HEK293 (cell line): ENCODE results near the gene HK2.

Source experiments
- CTCF ChIA-PET: fragments of 350-600 bp; formaldehyde crosslinking; extraction: SDS; loops from one replicate; lab custom pipeline; 2021; ENCODE audit warnings: antibody characterized with exemption; lab: Yijun Ruan, JAX
- POLR2A ChIA-PET: fragments of 300-600 bp; formaldehyde crosslinking; extraction: SDS; loops from one replicate; lab custom pipeline; 2020; ENCODE audit warnings: antibody characterized with exemption, inconsistent platforms; lab: Yijun Ruan, JAX
- H3K27ac ChIP-seq: fragments of 200-500 bp; sonication (Bioruptor generic); 2 replicates; pipeline ENCODE4 v1.5.1; 2014; ENCODE audit warnings: low read depth, low read length, control low read depth, inconsistent platforms; ENCODE audit errors: extremely low read depth
- H3K36me3 ChIP-seq, 2 experiments: fragments of 200-500 bp in 1 of 2; sonication (Bioruptor generic) in 1 of 2; 1 replicate in 1 of 2; 2 replicates in 1 of 2; pipeline ENCODE4 v1.5.1; 2014 to 2017; ENCODE audit warnings: inconsistent platforms in 2 of 2, low read length in 2 of 2; ENCODE audit not compliant: control insufficient read depth in 2 of 2, insufficient read depth in 1 of 2
- H3K4me1 ChIP-seq: fragments of 200-500 bp; sonication (Bioruptor generic); 2 replicates; pipeline ENCODE4 v1.5.1; 2014; ENCODE audit warnings: mild to moderate bottlenecking, low read length, inconsistent platforms; ENCODE audit not compliant: control insufficient read depth, insufficient read depth
- H3K4me3 ChIP-seq: 2 replicates; pipeline ENCODE4 v1.5.1; 2011; ENCODE audit warnings: low read depth, mild to moderate bottlenecking, control low read depth, low read length, moderate library complexity
- H3K9me3 ChIP-seq: fragments of 200-500 bp; sonication (Bioruptor generic); 2 replicates; pipeline ENCODE4 v1.5.1; 2014; ENCODE audit warnings: low read depth, low read length, inconsistent platforms; ENCODE audit not compliant: control insufficient read depth, insufficient read depth
- FEZF1 ChIP-seq: fragments of 450-650 bp; formaldehyde crosslinking; IDR thresholded peaks from 2 replicates; pipeline ENCODE4 v1.5.1; 2016; ENCODE audit warnings: missing biosample characterization, missing genetic modification characterization
- SCRT1 ChIP-seq: fragments of 450-650 bp; formaldehyde crosslinking; IDR thresholded peaks from 2 replicates; pipeline ENCODE4 v1.5.1; 2016; ENCODE audit warnings: missing biosample characterization, missing genetic modification characterization, borderline replicate concordance
- SETDB1 ChIP-seq: IDR thresholded peaks from one replicate; pipeline ENCODE4 v1.6.1; 2017; ENCODE audit warnings: mild to moderate bottlenecking, low read length, moderate library complexity, mixed read lengths; ENCODE audit not compliant: insufficient read length
- SP3 ChIP-seq: fragments of 450-650 bp; formaldehyde crosslinking; IDR thresholded peaks from 2 replicates; pipeline ENCODE4 v1.5.1; 2016; ENCODE audit warnings: missing biosample characterization, missing genetic modification characterization
- TRIM28 ChIP-seq: IDR thresholded peaks from 2 replicates; pipeline ENCODE4 v1.6.1; 2011; ENCODE audit warnings: low read length, control low read depth, borderline replicate concordance
- ZBTB17 ChIP-seq: fragments of 450-650 bp; formaldehyde crosslinking; IDR thresholded peaks from 2 replicates; pipeline ENCODE4 v1.5.1; 2016; ENCODE audit warnings: missing biosample characterization, missing genetic modification characterization
- ZBTB48 ChIP-seq: fragments of 450-650 bp; formaldehyde crosslinking; IDR thresholded peaks from 2 replicates; pipeline ENCODE4 v1.5.1; 2016; ENCODE audit warnings: missing biosample characterization, missing genetic modification characterization
- ZEB2 ChIP-seq: fragments of 450-650 bp; formaldehyde crosslinking; IDR thresholded peaks from 2 replicates; pipeline ENCODE4 v1.5.1; 2016; ENCODE audit warnings: missing biosample characterization, missing genetic modification characterization
- ZNF169 ChIP-seq: fragments of 450-650 bp; formaldehyde crosslinking; IDR thresholded peaks from 2 replicates; pipeline ENCODE4 v1.5.1; 2016; ENCODE audit warnings: missing biosample characterization, missing genetic modification characterization
- ZNF223 ChIP-seq: fragments of 450-650 bp; formaldehyde crosslinking; IDR thresholded peaks from 2 replicates; pipeline ENCODE4 v1.5.1; 2016; ENCODE audit warnings: missing biosample characterization, missing genetic modification characterization
- ZNF341 ChIP-seq: fragments of 450-650 bp; formaldehyde crosslinking; IDR thresholded peaks from 2 replicates; pipeline ENCODE4; 2016; ENCODE audit warnings: low read depth, missing biosample characterization, missing genetic modification characterization
- ZNF394 ChIP-seq: fragments of 450-650 bp; formaldehyde crosslinking; IDR thresholded peaks from 2 replicates; pipeline ENCODE4 v1.5.1; 2016; ENCODE audit warnings: missing biosample characterization, missing genetic modification characterization, mild to moderate bottlenecking, moderate library complexity, borderline replicate concordance
- ZNF433 ChIP-seq: fragments of 450-650 bp; formaldehyde crosslinking; IDR thresholded peaks from 2 replicates; pipeline ENCODE4 v1.5.1; 2016; ENCODE audit warnings: missing biosample characterization, missing genetic modification characterization, low read depth
- ZNF473 ChIP-seq: fragments of 450-650 bp; formaldehyde crosslinking; IDR thresholded peaks from 2 replicates; pipeline ENCODE4 v1.5.1; 2017; ENCODE audit warnings: missing biosample characterization, missing genetic modification characterization
- ZNF518A ChIP-seq: fragments of 450-650 bp; formaldehyde crosslinking; conservative IDR thresholded peaks from 2 replicates; pipeline ENCODE4 v1.5.1; 2016; ENCODE audit warnings: low read depth, missing biosample characterization, missing genetic modification characterization
- ZNF692 ChIP-seq: fragments of 450-650 bp; formaldehyde crosslinking; IDR thresholded peaks from 2 replicates; pipeline ENCODE4 v1.5.1; 2016; ENCODE audit warnings: missing biosample characterization, missing genetic modification characterization
- ZNF792 ChIP-seq: fragments of 450-650 bp; formaldehyde crosslinking; IDR thresholded peaks from 2 replicates; pipeline ENCODE4 v1.5.1; 2016; ENCODE audit warnings: missing biosample characterization, missing genetic modification characterization
- ZNF830 ChIP-seq: fragments of 450-650 bp; IDR thresholded peaks from 2 replicates; pipeline ENCODE4 v1.5.0; 2018; ENCODE audit warnings: missing biosample characterization, missing genetic modification characterization, low read depth, mild to moderate bottlenecking, moderate library complexity
- ZSCAN23 ChIP-seq: fragments of 450-650 bp; formaldehyde crosslinking; IDR thresholded peaks from 2 replicates; pipeline ENCODE4 v1.5.1; 2016; ENCODE audit warnings: missing biosample characterization, missing genetic modification characterization
- ZSCAN5A ChIP-seq: fragments of 450-650 bp; formaldehyde crosslinking; IDR thresholded peaks from 2 replicates; pipeline ENCODE4 v1.5.1; 2016; ENCODE audit warnings: missing biosample characterization, missing genetic modification characterization
- TF ChIP-seq, protein P1 (sequence below): fragments of 450-650 bp; formaldehyde crosslinking; IDR thresholded peaks from 2 replicates; pipeline ENCODE4 v1.5.1; 2016; ENCODE audit warnings: missing biosample characterization, missing genetic modification characterization
- TF ChIP-seq, protein P2 (sequence below): fragments of 450-650 bp; formaldehyde crosslinking; IDR thresholded peaks from 2 replicates; pipeline ENCODE4 v1.5.1; 2016; ENCODE audit warnings: missing biosample characterization, missing genetic modification characterization

HK2 gene

GRCh38 chr2:74861531-74861930 is 27.6 kb downstream of the HK2 start:
- Histone ChIP-seq H3K4me1 (peaks cover 5% of the 10 kb centered on the region), H3K27ac (no peak overlapping the region), H3K4me3 (no peak overlapping the region), H3K9me3 (no peaks in the 10 kb centered on the region), H3K36me3 (no peaks in the 10 kb centered on the region; a peak in 1 of 3 replicates)
- POLR2A ChIA-PET, result interaction anchor here (1.9 kb wide), 1 partner anchor 25 kb away, joined by 5 read pairs; no protein-coding TSS in a partner anchor
- TF ChIP-seq ZNF341 (tag by site-specific recombination), result no peak
- no peak for TF ChIP-seq ZBTB17
- TF ChIP-seq ZEB2, result no peak
- TF ChIP-seq ZSCAN23 (tag by site-specific recombination), result no peak
- CTCF ChIA-PET, result interaction anchor here (0.6 to 1.3 kb wide), 3 partner anchors 15 to 150 kb away, joined by 3 to 4 read pairs (median 3); no protein-coding TSS in a partner anchor

- POLR2A ChIA-PET, result interaction anchor here (1.9 kb wide), 1 partner anchor 25 kb away, joined by 5 read pairs; no protein-coding TSS in a partner anchor
- Histone ChIP-seq H3K9me3 (no peaks in the 10 kb centered on the region), H3K4me3 (no peak overlapping the region), H3K27ac (no peak overlapping the region), H3K36me3 (no peaks in the 10 kb centered on the region; a peak in 1 of 3 replicates), H3K4me1 (peaks cover 5% of the 10 kb centered on the region)
- CTCF ChIA-PET, result interaction anchor here (0.6 to 1.3 kb wide), 5 partner anchors 14 to 172 kb away, joined by 3 to 6 read pairs (median 4); no protein-coding TSS in a partner anchor
- TF ChIP-seq, protein P1, sequence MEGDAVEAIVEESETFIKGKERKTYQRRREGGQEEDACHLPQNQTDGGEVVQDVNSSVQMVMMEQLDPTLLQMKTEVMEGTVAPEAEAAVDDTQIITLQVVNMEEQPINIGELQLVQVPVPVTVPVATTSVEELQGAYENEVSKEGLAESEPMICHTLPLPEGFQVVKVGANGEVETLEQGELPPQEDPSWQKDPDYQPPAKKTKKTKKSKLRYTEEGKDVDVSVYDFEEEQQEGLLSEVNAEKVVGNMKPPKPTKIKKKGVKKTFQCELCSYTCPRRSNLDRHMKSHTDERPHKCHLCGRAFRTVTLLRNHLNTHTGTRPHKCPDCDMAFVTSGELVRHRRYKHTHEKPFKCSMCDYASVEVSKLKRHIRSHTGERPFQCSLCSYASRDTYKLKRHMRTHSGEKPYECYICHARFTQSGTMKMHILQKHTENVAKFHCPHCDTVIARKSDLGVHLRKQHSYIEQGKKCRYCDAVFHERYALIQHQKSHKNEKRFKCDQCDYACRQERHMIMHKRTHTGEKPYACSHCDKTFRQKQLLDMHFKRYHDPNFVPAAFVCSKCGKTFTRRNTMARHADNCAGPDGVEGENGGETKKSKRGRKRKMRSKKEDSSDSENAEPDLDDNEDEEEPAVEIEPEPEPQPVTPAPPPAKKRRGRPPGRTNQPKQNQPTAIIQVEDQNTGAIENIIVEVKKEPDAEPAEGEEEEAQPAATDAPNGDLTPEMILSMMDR (tag by site-specific recombination), result peak; percentile 39; the same call in 1 of the 2 replicates
- no peak for TF ChIP-seq ZNF518A (tag by site-specific recombination)
- no peak for TF ChIP-seq SP3 (tag by site-specific recombination)
- no peak for TF ChIP-seq SETDB1
- no peak for TF ChIP-seq ZNF830 (tag by site-specific recombination)
- no peak for TF ChIP-seq FEZF1 (tag by site-specific recombination)
- TF ChIP-seq ZNF792 (tag by site-specific recombination), result no peak
- no peak for TF ChIP-seq ZNF169 (tag by site-specific recombination)
- TF ChIP-seq, protein P2, sequence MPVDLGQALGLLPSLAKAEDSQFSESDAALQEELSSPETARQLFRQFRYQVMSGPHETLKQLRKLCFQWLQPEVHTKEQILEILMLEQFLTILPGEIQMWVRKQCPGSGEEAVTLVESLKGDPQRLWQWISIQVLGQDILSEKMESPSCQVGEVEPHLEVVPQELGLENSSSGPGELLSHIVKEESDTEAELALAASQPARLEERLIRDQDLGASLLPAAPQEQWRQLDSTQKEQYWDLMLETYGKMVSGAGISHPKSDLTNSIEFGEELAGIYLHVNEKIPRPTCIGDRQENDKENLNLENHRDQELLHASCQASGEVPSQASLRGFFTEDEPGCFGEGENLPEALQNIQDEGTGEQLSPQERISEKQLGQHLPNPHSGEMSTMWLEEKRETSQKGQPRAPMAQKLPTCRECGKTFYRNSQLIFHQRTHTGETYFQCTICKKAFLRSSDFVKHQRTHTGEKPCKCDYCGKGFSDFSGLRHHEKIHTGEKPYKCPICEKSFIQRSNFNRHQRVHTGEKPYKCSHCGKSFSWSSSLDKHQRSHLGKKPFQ (tag by site-specific recombination), result no peak
- no peak for TF ChIP-seq ZNF433 (tag by site-specific recombination)
- TF ChIP-seq ZNF223, result no peak
- no peak for TF ChIP-seq ZNF394 (tag by site-specific recombination)
- TF ChIP-seq ZNF473 (tag by site-specific recombination), result no peak
- no peak for TF ChIP-seq ZBTB48 (tag by site-specific recombination)
- TF ChIP-seq SCRT1 (tag by site-specific recombination), result no peak
- TF ChIP-seq TRIM28, result no peak
- no peak for TF ChIP-seq ZSCAN5A
- TF ChIP-seq ZBTB17, result peak; percentile 56
- TF ChIP-seq ZNF692 (tag by site-specific recombination), result peak; percentile 95
Observed at GRCh38 chr2:74862020-74862964, 28.4 kb downstream of the HK2 start.
